T-helper 22 cell (primary cell): ENCODE data around the gene CACNA1D.

Experiments
- DNase-seq: peaks from one replicate; pipeline ENCODE4 v3.0.0-alpha.2; 2020; ENCODE audit warnings: low read depth

The CACNA1D gene

GRCh38 chr3:53807117-53807810 is 312.9 kb downstream of the CACNA1D start:
- no peak for DNase-seq

- DNase-seq, result no peak
Observed at GRCh38 chr3:53808496-53808895, 314.1 kb downstream of the CACNA1D start.

GRCh38 chr3:53809267-53809666 is 314.9 kb downstream of the CACNA1D start:
- no peak for DNase-seq

- DNase-seq, result no peak
Observed at GRCh38 chr3:53809764-53810400, 315.5 kb downstream of the CACNA1D start.

GRCh38 chr3:53811143-53811927 is 316.9 kb downstream of the CACNA1D start:
- no peak for DNase-seq

GRCh38 chr3:53812434-53812833 is 318.0 kb downstream of the CACNA1D start:
- DNase-seq, result no peak

- DNase-seq, result no peak
Observed at GRCh38 chr3:53813229-53813628, 318.8 kb downstream of the CACNA1D start.

GRCh38 chr3:53813876-53814275 is 319.5 kb downstream of the CACNA1D start:
- DNase-seq, result no peak

GRCh38 chr3:53815067-53815466 is 320.7 kb downstream of the CACNA1D start:
- no peak for DNase-seq

- no peak for DNase-seq
Observed at GRCh38 chr3:53815651-53816050, 321.2 kb downstream of the CACNA1D start.

- no peak for DNase-seq
Observed at GRCh38 chr3:53816425-53816824, 322.0 kb downstream of the CACNA1D start.

- DNase-seq, result no peak
Observed at GRCh38 chr3:53817211-53817610, 322.8 kb downstream of the CACNA1D start.

GRCh38 chr3:53817809-53818208 is 323.4 kb downstream of the CACNA1D start:
- DNase-seq, result no peak

- DNase-seq, result no peak
Observed at GRCh38 chr3:53818221-53819162, 324.1 kb downstream of the CACNA1D start.

- DNase-seq, result no peak
Observed at GRCh38 chr3:53819163-53819868, 324.9 kb downstream of the CACNA1D start.

GRCh38 chr3:53820084-53820483 is 325.7 kb downstream of the CACNA1D start:
- no peak for DNase-seq

- DNase-seq, result no peak
Observed at GRCh38 chr3:53820756-53821580, 326.6 kb downstream of the CACNA1D start.

- DNase-seq, result no peak
Observed at GRCh38 chr3:53821631-53822121, 327.3 kb downstream of the CACNA1D start.

GRCh38 chr3:53822331-53822741 is 327.9 kb downstream of the CACNA1D start:
- no peak for DNase-seq
